Mucosa of descending colon (tissue), 3 donors: Measurements from ENCODE around the gene TCF12. TPM values are rescaled to one million over a fixed set of nuclear protein-coding genes. Genes with fewer than 3 reads are reported as not detected.

ENCODE experiments used
- ATAC-seq: fragments of 200-7000 bp; cut with Tn5 transposase; one replicate; pipeline ENCODE4 v1.9.1; 2020; ENCODE audit warnings: mild to moderate bottlenecking, moderate library complexity
- DNase-seq, 3 donors: peaks; one replicate each; pipeline ENCODE4 v3.0.0-alpha.2; 2020
- H3K36me3 ChIP-seq: fragments of 200-600 bp; one replicate; pipeline ENCODE4 v1.8.0; 2021; ENCODE audit warnings: low read depth, mild to moderate bottlenecking
- H3K4me1 ChIP-seq: fragments of 200-600 bp; one replicate; pipeline ENCODE4 v1.8.0; 2021; ENCODE audit warnings: low read depth, mild to moderate bottlenecking
- H3K4me3 ChIP-seq: fragments of 200-600 bp; one replicate; pipeline ENCODE4 v1.8.0; 2021; ENCODE audit warnings: mild to moderate bottlenecking
- H3K9me3 ChIP-seq: fragments of 200-600 bp; one replicate; pipeline ENCODE4 v1.8.0; 2021; ENCODE audit warnings: mild to moderate bottlenecking
- intact Hi-C, 2 donors: fragments of 100-400 bp; cut with DNase I in 1 of 2; cut with micrococcal nuclease in 1 of 2; formaldehyde crosslinking; loops; one replicate each; pipeline versions ENCODE4 v1.11.0 to v1.11.1; 2022; cut with DNase I, micrococcal nuclease
- total RNA-seq, 3 donors: library from RNA; stranded (reverse); fragmentation: NEBNext Ultra II Directional in 2 of 3; extraction: Animal tissue kit (Norgen Biotek cat#: 25700) in 2 of 3; gene quantifications; one replicate each; pipeline versions ENCODE4 v1.2.1 to v1.2.4, GENCODE V29; 2021 to 2023
- TF ChIP-seq, protein P1 (sequence below): fragments of 200-600 bp; IDR thresholded peaks from one replicate; pipeline ENCODE4 v1.8.0; 2022; ENCODE audit warnings: antibody characterized with exemption, mild to moderate bottlenecking
- donor health status: DM: no; HTN: no; CAD: no; lungs with moderate emphysema.
- donor health status: DM: no; HTN: no; CAD: no.
- donor health status: DM: no; HTN: yes; CAD: no.

Gene TCF12
- total RNA-seq, 3 donors from 2014 or later, result 74.1 to 118 (median 106) TPM

DNA sequence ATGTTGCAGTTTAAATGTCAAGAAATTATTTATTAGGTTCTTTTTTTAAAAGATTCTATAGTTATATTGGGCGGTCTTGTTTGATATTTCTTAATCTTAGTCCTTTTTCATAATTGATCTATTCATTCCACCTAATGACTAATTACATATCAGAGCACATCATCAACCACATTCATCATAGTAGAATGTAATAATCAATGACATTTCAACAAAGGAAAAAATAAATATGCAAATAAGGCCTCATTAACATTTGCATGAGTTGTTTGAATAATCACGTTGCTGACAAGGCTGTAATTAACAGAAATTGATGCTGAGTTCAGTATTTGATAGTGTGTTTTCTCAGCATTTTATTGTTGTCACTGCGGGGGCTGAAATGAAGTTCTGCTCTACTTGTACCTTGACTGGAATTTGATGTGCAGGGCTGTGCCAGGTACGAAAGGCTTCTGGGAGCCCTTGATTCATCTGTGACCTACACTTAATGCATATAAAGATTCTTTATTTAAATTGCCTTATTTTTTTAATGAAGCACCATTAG is 215.7 kb downstream of the TCF12 start:
- ATAC-seq, result no peak
- no peaks in the 10 kb centered on the region for H3K9me3 ChIP-seq
- intact Hi-C loops, result no loop called here
- no peak for DNase-seq
- H3K36me3 ChIP-seq, result no peaks in the 10 kb centered on the region
- TF ChIP-seq, protein P1, sequence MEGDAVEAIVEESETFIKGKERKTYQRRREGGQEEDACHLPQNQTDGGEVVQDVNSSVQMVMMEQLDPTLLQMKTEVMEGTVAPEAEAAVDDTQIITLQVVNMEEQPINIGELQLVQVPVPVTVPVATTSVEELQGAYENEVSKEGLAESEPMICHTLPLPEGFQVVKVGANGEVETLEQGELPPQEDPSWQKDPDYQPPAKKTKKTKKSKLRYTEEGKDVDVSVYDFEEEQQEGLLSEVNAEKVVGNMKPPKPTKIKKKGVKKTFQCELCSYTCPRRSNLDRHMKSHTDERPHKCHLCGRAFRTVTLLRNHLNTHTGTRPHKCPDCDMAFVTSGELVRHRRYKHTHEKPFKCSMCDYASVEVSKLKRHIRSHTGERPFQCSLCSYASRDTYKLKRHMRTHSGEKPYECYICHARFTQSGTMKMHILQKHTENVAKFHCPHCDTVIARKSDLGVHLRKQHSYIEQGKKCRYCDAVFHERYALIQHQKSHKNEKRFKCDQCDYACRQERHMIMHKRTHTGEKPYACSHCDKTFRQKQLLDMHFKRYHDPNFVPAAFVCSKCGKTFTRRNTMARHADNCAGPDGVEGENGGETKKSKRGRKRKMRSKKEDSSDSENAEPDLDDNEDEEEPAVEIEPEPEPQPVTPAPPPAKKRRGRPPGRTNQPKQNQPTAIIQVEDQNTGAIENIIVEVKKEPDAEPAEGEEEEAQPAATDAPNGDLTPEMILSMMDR, result no peak
- H3K4me3 ChIP-seq, result no peak overlapping the region
- H3K4me1 ChIP-seq, result no peaks in the 10 kb centered on the region

DNA sequence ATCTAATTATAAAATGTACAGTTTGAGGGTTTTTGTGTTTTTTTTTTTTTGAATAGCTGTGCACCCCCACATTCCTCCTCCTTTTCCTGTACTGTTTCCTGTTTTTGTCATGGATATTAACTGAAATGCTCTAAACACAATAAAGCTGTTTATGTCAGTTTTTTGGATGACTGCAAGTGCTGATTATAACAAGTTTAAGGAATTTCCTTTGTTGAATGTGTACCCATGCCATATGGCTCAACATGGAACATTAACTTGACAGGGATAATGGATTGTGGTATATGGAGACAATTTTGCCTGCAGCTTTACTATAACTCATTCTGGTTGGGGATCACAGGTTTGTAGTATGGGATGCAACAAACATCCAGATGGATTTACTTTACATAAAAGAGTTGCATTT is 216.4 kb downstream of the TCF12 start:
- intact Hi-C loops, result no loop called here
- TF ChIP-seq, protein P1, result no peak
- no peaks in the 10 kb centered on the region for H3K36me3 ChIP-seq

GRCh38 chr15:57135800-57136199 is 217.4 kb downstream of the TCF12 start:
- H3K36me3 ChIP-seq, result no peaks in the 10 kb centered on the region
- no peak for DNase-seq
- no peaks in the 10 kb centered on the region for H3K9me3 ChIP-seq
- no peak for ATAC-seq
- no peaks in the 10 kb centered on the region for H3K4me1 ChIP-seq
- H3K4me3 ChIP-seq, result no peak overlapping the region
- intact Hi-C loops, result no loop called here
- TF ChIP-seq, protein P1, result no peak

More for the DNA sequence above, 216.4 kb downstream of the TCF12 start:
- DNase-seq, result no peak
- ATAC-seq, result no peak
- H3K4me1 ChIP-seq, result no peaks in the 10 kb centered on the region
- no peaks in the 10 kb centered on the region for H3K9me3 ChIP-seq
- no peak overlapping the region for H3K4me3 ChIP-seq

GRCh38 chr15:57138349-57138788 is 219.9 kb downstream of the TCF12 start:
- ATAC-seq (peak; percentile 84), DNase-seq (peak in 1 of 3 donors; percentile 61)
- Histone ChIP-seq H3K9me3 (no peaks in the 10 kb centered on the region), H3K36me3 (no peaks in the 10 kb centered on the region), H3K4me1 (no peaks in the 10 kb centered on the region), H3K4me3 (no peak overlapping the region)
- intact Hi-C loops, result no loop called here
- TF ChIP-seq, protein P1, result peak; percentile 43

GRCh38 chr15:57143511-57144078 is 225.2 kb downstream of the TCF12 start:
- Histone ChIP-seq H3K36me3 (no peaks in the 10 kb centered on the region), H3K4me3 (no peak overlapping the region), H3K4me1 (peaks cover 9% of the 10 kb centered on the region), H3K9me3 (no peaks in the 10 kb centered on the region)
- DNase-seq, result no peak
- intact Hi-C loops, result loop anchor here in 1 of 2 donors (10.0 kb wide), 1 partner anchor 161 kb away; no protein-coding TSS in a partner anchor
- TF ChIP-seq, protein P1, result no peak
- ATAC-seq, result no peak
